Motor neuron (in vitro differentiated cells): ENCODE results near the gene TTC7B. TPM values are rescaled to one million over a fixed set of nuclear protein-coding genes. Genes with fewer than 3 reads are reported as not detected.
A peak's percentile ranks its signal among the peaks of the same experiment; 100 is the strongest.

Source experiments
- ATAC-seq, 8 experiments: fragments of 200-7000 bp; cut with Tn5 transposase; replicated peaks in 6 of 8; 2 replicates each; pipeline ENCODE4 v1.8.0; 2021; ENCODE audit warnings: mild to moderate bottlenecking in 8 of 8, moderate library complexity in 8 of 8
- H3K27ac ChIP-seq, 2 donors: fragments of 250-450 bp; sonication (Bioruptor Pico); 2 replicates each; pipeline ENCODE4 v1.9.0; 2021; ENCODE audit warnings: antibody characterized with exemption in 2 of 2, mild to moderate bottlenecking in 2 of 2, moderate library complexity in 1 of 2
- H3K4me1 ChIP-seq, 2 donors: fragments of 250-450 bp; sonication (Bioruptor Pico); replicated peaks in 1 of 2; 2 replicates each; pipeline ENCODE4 v1.6.1; 2021; ENCODE audit warnings: antibody characterized with exemption in 2 of 2, mild to moderate bottlenecking in 2 of 2, moderate library complexity in 1 of 2
- H3K4me3 ChIP-seq, 5 donors: fragments of 250-450 bp; sonication (Bioruptor Pico); 2 replicates each; pipeline ENCODE4 v1.9.0; 2021; ENCODE audit warnings: antibody characterized with exemption in 5 of 5, mild to moderate bottlenecking in 5 of 5, moderate library complexity in 4 of 5
- WGBS, 10 experiments: fragments of 450-650 bp; shearing (Covaris generic); methylation state at CpG; one replicate each; pipeline ENCODE4 v1.0.0; 2022; 5-methylcytosine and 5-hydroxymethylcytosine counted together
- in situ Hi-C, 9 experiments: fragments of 400-800 bp; cut with MboI; loops; one replicate each; pipeline ENCODE4 v1.15.0; 2021; ENCODE audit warnings: low sequenced_read_pairs in 9 of 9, low pct_unique_long_range_greater_than_20kb in 2 of 9; ENCODE audit not compliant: unreplicated experiment in 9 of 9
- total RNA-seq, 8 experiments: library from RNA; unstranded; fragments of 300-600 nt; gene quantifications; 2 replicates each; pipeline versions ENCODE4 v1.2.3 to v1.2.4, GENCODE V29; 2022

Gene TTC7B
- total RNA-seq, 8 experiments from 2014 or later, result 0.81 to 38.2 (median 22.8) TPM

DNA sequence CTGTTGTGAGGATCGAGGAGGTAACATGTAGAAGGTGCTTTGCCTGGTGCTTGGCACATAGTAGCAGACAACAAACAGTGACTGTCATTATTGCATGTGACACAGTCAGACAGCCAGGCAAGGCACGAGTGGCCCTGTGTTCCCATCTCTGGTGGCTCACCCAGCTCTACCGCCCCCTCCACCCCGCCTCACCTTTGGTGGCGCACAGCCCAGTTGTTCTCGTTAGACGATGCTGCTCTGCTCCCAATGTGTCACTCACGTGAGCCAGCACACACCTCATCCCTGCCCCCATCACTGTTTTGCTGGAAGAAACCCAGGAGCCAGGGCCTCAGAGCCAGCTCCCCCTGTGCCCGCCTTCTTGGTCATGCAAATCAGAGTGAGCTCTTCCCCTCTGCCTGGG, 306.1 kb downstream of the TTC7B start:
- no peak overlapping the region for H3K4me3 ChIP-seq
- peaks cover 31 to 35% of the 10 kb centered on the region in 2 donors for H3K4me1 ChIP-seq
- ATAC-seq, result no peak
- H3K27ac ChIP-seq, result no peak overlapping the region
- in situ Hi-C loops, result no loop called here
- WGBS, 10 experiments, result 50 to 100% (median 80%) methylated on average over 1 to 7 of the region's 9 CpGs; no CpG with 5 or more reads in 5 of the 10 experiments

DNA sequence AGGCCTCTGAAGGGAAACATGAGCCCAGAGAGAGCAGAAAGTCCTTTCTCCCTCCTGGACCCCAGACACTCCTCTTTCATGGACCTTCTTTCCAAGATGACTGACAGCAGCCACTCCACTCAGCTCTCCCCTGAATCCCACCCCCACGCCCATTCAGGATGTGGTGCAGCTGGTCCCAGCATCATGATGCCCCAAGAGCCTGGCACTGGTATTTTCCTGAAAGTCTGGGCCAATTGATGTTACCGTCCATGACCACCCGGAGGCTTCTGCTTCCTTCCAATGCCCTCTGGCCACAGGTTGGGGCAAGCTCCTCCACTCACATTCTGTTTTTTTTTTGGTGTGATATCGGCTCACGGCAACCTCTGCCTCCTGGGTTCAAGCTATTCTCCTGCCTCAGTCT, 306.8 kb downstream of the TTC7B start:
- no peak overlapping the region for H3K27ac ChIP-seq
- no peak for ATAC-seq
- whole genome bisulfite sequencing, 10 experiments, result 80 to 100% (median 92%) methylated on average over 1 to 4 of the region's 5 CpGs; no CpG with 5 or more reads in 5 of the 10 experiments
- peaks cover 31 to 32% of the 10 kb centered on the region in 2 donors for H3K4me1 ChIP-seq
- in situ Hi-C loops, result no loop called here
- no peak overlapping the region for H3K4me3 ChIP-seq

DNA sequence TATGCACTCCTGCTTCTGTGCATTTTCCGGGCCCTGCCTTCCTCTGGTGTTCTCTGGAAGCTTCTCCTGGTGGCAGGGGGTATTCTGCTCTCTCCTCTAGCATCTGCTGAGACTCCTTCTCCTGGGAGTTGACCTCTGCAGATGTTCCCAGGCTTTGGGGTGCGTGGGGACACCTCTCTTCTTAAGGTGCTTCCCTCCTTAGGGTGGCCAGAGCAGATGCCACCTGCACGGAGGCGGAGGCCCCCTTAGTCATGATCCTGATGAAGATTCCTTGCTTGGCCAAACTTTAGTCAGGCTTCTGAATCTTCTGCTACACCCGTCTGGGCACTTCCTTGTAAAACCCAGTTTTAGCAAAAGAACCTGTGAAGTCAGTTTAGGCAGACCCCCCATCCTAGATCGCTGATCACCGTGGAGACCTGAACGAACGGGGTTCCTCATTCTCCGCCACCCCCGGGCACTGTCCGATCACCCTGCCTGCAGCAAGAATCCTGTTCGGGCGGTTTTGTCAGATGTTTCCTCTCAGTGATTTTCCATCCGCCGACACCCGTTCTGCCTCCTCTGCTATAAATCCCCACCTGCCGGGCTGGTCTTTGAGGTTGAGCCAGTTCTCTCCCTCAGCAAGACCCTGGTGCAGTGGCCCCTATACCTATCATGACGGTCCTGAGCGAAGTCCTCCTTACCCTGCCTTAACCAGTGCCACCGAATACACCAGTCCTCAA, 307.5 kb downstream of the TTC7B start:
- in situ Hi-C loops, result no loop called here
- WGBS, 10 experiments, result 32 to 100% (median 79%) methylated on average over 1 to 16 of the region's 21 CpGs; no CpG with 5 or more reads in 2 of the 10 experiments
- Histone ChIP-seq H3K27ac (no peak overlapping the region), H3K4me1 (peaks cover 25% of the 10 kb centered on the region in 2 donors), H3K4me3 (no peak overlapping the region)
- no peak for ATAC-seq

DNA sequence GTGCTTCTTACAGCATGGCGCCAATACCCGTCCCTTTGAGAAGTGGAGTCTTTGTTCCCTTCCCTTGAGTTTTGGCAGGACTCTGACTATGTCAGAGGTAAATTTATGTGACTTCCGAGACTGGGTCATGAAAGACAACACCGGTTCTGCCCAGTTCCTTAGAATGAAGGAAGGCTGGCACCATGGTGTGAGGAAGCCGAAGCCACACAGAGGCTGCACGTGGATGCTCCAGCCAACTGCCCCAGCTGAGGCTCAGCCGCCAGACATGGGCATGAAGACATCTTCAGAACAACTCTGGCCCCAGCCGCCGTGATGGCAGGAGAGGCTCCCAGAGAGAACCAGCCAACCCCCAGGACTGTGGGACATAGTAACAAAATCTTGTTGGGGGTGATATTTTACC, 308.2 kb downstream of the TTC7B start:
- WGBS, 10 experiments, result 20 to 95% (median 84%) methylated on average over 1 to 7 of the region's 9 CpGs; no CpG with 5 or more reads in 6 of the 10 experiments
- ATAC-seq, result no peak
- in situ Hi-C loops, result no loop called here

DNA sequence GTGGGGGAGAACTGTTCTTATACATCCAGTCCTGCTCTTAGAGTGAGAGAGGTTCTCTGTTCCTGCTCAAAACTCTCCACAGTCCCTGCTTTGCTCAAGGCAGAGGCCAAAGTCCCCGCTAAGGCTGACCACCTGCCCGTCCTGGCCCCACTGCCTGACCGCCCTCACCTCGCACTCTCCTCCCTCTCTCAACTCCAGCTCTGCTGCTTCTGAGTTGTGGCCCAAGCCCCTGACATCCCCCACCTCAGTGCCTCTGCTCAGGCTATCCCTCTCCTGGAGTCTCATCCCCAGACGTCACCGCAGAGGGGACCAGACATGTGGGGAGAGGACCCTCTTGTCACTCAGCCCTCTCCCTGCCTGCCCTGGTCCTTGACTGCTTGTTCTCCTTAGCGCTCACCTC, 308.8 kb downstream of the TTC7B start:
- H3K4me1 ChIP-seq, result peaks cover 15 to 17% of the 10 kb centered on the region in 2 donors
- ATAC-seq, result no peak
- in situ Hi-C loops, result no loop called here
- H3K27ac ChIP-seq, result no peak overlapping the region
- WGBS, 10 experiments, result 77 to 100% (median 86%) methylated on average over 1 to 4 of the region's 7 CpGs; no CpG with 5 or more reads in 5 of the 10 experiments
- no peak overlapping the region for H3K4me3 ChIP-seq

More for the DNA sequence above, 308.2 kb downstream of the TTC7B start:
- Histone ChIP-seq H3K4me3 (no peak overlapping the region), H3K4me1 (peaks cover 21 to 23% of the 10 kb centered on the region in 2 donors), H3K27ac (no peak overlapping the region)

DNA sequence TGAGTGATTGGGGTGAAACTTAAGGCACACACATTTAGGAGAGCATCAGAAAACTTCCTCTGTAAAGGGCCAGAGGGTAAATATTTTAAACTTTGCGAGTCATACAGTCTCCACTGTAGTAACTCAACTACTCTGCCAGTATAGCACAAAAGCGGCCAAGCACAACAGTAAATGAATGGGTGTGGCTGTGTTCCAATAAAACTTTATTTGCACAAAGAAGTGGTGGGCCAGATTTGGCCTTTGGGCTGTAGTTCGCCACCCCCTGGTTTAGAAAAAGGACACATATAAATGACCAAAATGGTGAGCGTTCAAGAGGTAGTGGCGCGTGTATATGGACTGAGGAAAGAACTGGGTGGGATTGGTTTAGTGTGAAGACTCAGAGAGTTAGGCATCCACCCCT, 309.5 kb downstream of the TTC7B start:
- no peak overlapping the region for H3K27ac ChIP-seq
- ATAC-seq, result no peak
- H3K4me1 ChIP-seq, result peaks cover 8 to 10% of the 10 kb centered on the region in 2 donors
- in situ Hi-C loops, result no loop called here
- 72 to 100% (median 87%) methylated on average over 1 to 6 of the region's 6 CpGs; no CpG with 5 or more reads in 1 of the 10 experiments for WGBS, 10 experiments
- H3K4me3 ChIP-seq, result no peak overlapping the region

DNA sequence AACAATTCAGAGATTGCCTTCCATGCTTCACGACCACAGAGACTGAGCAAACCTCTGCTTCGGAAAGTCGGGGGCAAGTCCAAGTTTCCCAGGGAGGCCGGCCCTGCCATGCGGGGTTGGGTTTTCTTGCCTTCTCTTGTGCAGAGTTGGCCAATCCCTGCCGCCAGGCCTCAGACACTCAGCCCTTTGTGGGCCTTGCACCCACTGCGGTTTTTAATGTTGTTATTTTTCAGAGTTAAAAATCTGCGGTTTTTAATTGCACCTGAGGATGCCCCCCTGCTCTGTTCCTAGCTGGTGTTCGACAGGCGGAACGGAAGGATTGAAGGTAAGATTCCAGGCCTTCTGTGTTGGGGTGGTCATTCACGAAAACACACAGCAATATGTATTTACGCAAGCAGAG, 310.7 kb downstream of the TTC7B start:
- Histone ChIP-seq H3K4me1 (peaks cover 3 to 5% of the 10 kb centered on the region in 2 donors), H3K4me3 (no peak overlapping the region), H3K27ac (no peak overlapping the region)
- ATAC-seq, result no peak
- in situ Hi-C loops, result no loop called here
- 81 to 100% (median 89%) methylated on average over 2 to 10 of the region's 13 CpGs; no CpG with 5 or more reads in 2 of the 10 experiments for WGBS, 10 experiments

DNA sequence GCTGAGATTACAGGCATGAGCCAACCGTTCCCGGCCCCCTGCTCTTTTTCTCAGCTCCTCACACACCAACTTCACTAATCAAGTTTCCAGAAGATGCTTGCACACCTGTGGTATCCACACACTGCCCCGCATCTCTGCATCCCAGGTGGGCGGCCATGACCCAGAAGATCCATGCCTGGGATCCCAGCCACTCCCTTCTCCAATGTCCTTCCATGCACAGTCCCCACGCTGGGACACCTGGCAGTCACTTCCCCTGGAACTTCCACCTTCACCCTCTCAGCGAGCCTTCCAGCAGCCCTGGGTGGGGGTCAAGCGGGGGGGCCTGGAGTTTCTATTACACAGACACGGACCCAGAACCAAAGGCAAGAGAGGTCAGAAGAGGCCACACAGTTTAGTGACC, 311.6 kb downstream of the TTC7B start:
- Histone ChIP-seq H3K27ac (no peak overlapping the region), H3K4me1 (peaks cover 3 to 5% of the 10 kb centered on the region in 2 donors), H3K4me3 (no peak overlapping the region)
- in situ Hi-C loops, result no loop called here
- WGBS, 10 experiments, result 0 to 94% (median 40%) methylated on average over 1 to 4 of the region's 8 CpGs; no CpG with 5 or more reads in 5 of the 10 experiments
- ATAC-seq, result no peak

DNA sequence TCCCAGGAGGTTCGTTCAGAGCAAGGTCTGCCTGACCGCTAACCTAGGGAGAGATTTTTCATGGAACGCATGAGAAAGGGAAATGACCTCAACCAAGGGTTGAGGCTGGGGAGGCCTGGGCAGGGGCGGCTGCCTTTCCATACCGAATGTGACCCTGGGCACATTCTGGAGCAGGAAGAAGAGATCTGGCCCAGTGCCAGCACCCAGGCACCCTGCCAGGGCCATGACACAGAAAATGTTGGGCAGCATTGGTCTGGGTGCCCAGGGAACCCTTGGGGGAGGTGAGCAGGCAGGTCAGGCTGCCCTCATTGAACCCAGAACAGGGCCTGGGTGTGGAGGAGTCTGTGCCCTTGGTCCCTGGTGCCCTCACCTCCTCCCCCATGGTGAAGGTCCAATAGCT, 312.6 kb downstream of the TTC7B start:
- 40 to 100% (median 80%) methylated on average over 1 to 3 of the region's 5 CpGs; no CpG with 5 or more reads in 5 of the 10 experiments for WGBS, 10 experiments
- no peak for ATAC-seq
- in situ Hi-C loops, result no loop called here
- no peak overlapping the region for H3K27ac ChIP-seq
- H3K4me3 ChIP-seq, result no peak overlapping the region
- peaks cover 3 to 5% of the 10 kb centered on the region in 2 donors for H3K4me1 ChIP-seq

DNA sequence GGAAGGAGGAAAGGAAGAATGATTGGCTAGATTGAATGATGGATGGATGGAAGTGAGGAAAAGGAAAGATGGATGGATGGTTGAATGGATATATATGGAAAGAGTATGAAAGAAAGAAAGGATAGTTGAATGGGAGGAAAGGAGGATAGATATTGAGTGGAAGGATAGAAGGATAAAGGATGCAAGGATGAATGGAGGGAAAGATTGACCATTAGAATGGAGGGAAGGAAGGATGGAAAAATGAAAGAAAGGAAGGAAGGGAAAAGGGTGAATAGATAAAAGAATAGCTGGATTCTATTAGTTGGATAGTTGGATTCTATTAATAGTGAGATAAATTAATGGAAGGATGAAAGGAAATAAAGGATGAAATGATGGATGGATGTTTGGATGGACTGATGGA, 313.5 kb downstream of the TTC7B start:
- no peak overlapping the region for H3K4me3 ChIP-seq
- in situ Hi-C loops, result no loop called here
- no peak for ATAC-seq
- H3K4me1 ChIP-seq, result peaks cover 3 to 5% of the 10 kb centered on the region in 2 donors
- no peak overlapping the region for H3K27ac ChIP-seq

DNA sequence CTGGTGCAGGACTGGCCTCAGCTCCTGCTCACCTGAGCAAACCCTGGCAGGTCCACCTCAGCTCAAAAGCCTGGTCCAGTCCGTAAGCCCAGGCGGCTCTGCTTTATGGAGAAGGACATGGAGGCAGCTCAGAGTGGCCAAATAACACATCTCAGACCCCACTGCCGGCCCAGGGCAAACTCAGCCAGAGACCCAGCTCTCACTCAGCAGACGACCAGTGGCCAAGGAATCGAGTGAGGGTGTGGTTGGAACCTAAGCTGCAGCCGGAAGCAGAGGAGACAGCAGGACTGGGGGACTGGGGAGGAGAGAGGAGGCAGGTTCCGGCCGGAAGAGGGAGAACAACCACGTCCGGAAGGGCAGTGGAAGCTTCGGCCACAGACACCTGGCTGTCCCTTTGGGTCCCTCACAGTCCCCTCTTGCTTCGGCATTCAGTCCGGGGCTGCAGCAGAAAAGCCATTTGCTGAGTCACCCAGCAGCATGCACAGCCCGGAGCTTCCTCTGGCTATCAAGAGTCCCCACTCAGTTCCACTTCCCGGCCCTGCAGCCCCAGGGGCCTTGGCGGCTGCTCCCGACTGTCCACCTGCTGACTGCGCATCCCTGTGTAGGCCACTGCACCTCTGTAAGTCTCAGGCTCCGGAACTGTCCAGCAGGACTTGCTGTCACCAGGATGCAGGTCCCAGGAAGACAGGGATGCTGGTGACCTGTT, 315.4 kb downstream of the TTC7B start:
- WGBS, 10 experiments, result 44 to 100% (median 84%) methylated on average over 1 to 11 of the region's 19 CpGs; no CpG with 5 or more reads in 3 of the 10 experiments
- Histone ChIP-seq H3K27ac (no peak overlapping the region), H3K4me1 (peaks cover 3 to 5% of the 10 kb centered on the region in 2 donors), H3K4me3 (no peak overlapping the region)
- in situ Hi-C loops, result no loop called here
- peak in 5 of 8 experiments; percentile 26 to 69 (median 64) for ATAC-seq

DNA sequence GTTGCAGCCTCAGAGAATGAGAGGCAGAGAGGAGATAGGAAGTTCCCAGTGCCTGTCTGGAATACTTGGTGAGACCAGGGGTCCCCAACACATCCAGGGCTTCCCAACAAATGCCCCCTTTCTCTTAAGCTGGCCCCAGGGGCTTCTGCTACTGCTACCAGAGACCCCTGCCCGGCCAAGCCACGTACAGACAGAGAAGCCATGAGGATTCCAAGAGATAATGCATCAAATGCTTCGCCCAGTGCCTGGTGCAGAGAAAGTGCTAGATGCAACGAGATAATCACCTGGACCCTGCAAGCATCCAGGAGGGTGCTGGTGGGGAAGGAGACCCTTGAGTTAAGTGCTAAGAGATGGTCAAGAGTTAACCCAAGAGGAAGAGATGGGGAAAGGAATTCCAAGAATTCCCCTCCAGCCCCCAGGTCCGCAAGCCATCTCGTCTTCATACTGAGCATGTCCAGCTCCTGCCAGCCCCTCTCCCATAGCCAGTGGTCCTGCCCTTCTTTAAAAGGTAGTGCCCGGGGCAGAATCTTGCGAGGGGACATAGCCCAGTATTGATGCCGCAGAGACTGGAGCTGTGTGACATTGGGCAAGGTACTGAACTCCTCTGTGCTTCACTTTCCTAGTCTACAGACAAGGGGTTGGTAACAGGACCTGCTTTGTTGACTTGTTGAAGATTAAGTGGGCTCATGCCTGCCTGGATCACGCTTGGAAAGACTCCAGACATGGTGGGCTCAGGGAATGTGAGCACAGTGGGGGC, 316.1 kb downstream of the TTC7B start:
- Histone ChIP-seq H3K27ac (no peak overlapping the region), H3K4me3 (no peak overlapping the region), H3K4me1 (peaks cover 3 to 5% of the 10 kb centered on the region in 2 donors)
- ATAC-seq, result no peak
- 0 to 100% (median 77%) methylated on average over 1 to 6 of the region's 10 CpGs; no CpG with 5 or more reads in 3 of the 10 experiments for WGBS, 10 experiments
- in situ Hi-C loops, result no loop called here

DNA sequence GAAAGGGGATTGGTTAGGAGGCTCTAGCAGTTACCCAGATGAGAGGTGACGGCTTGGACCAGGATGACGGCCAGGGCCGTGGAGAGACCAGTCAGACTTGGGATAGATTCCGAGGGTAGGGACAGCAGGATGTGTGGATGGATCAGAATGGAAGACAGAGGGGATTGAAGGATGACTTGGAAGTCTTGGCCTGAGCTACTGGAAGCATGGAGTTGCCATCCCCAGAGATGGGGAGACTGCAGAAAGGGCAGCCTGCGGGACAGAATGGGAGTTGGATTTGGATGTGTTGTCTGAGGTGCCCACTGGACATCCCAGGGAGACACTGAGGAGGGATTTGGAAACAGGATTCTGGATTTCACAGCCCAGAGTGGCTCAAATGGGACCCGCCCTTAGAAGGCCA, 317.1 kb downstream of the TTC7B start:
- in situ Hi-C loops, result no loop called here
- Histone ChIP-seq H3K4me3 (no peak overlapping the region), H3K27ac (no peak overlapping the region), H3K4me1 (peaks cover 3 to 5% of the 10 kb centered on the region in 2 donors)
- WGBS, 10 experiments, result 4 to 90% (median 71%) methylated on average over 1 to 4 of the region's 6 CpGs; no CpG with 5 or more reads in 4 of the 10 experiments
- ATAC-seq, result no peak
